Suprapubic skin (tissue), 2 donors: ENCODE results near the gene COPG2.

ENCODE experiments used
- EP300 ChIP-seq: sonication (generic); formaldehyde crosslinking; IDR thresholded peaks from one replicate; pipeline ENCODE4 v1.6.1; 2017; ENCODE audit warnings: antibody characterized with exemption
- POLR2A ChIP-seq, 2 donors: fragments of 450-650 bp; IDR thresholded peaks; one replicate each; pipeline ENCODE4 v1.6.1; 2017; ENCODE audit warnings: antibody characterized with exemption in 2 of 2, mild to moderate bottlenecking in 2 of 2, moderate library complexity in 2 of 2

- TF ChIP-seq EP300 (no peak), POLR2A (IDR thresholded peaks at IDR 0.05) (no peak)
Observed at GRCh38 chr7:130553398-130554029, 115.0 kb downstream of the COPG2 start.
